Measurements from ENCODE around the gene AUH.

Gene AUH

DNA sequence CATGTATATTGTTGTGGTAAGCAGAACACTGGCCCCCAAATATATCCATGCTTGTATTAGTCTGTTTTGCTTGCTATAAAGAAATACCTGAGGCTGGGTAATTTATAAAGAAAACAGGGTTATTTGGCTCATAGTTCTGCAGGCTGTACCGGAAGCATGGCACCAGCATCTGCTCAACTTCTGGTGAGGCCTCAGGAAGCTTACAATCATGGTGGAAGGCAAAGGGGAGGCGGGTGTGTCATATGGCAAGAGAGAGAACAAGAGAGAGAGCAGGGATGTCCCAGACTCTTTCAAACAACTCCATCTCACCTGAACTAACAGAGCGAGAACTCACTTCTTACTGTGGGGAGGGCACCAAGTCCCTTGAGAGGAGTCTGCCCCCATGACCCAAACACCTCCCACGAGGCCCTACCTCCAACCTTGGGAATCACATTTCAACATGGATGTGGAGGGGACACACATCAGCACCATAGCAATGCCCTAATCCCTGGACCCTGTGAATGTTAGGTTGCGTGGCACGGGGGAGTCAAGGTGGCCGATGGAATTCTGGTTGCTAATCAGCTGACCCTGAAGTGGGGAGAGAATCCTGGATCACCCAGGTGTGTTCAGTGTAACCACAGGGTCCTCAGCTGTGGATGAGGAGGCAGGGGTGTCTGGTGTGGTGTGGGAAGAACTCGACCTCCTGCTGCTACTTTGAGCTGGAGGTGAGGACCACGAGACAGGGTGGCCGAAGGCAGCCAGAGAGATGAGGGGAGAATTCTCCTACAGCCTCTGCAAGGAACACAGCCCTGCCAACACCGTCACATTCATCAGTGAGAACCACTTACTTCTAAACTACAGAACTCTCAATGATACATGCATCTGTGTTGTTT lies 172.8 kb downstream of the AUH start:
- DNase-seq, result no peak
- no peak overlapping the region for H3K27ac ChIP-seq (ENCODE audit: insufficient read depth, low read length, poor library complexity, severe bottlenecking)
- H3K9me3 ChIP-seq (ENCODE audit: control insufficient read depth, low read length), result no peaks in the 10 kb centered on the region
- H3K36me3 ChIP-seq (ENCODE audit: control insufficient read depth, insufficient read depth, low read length), result no peaks in the 10 kb centered on the region
- peaks cover 3% of the 10 kb centered on the region for H3K4me1 ChIP-seq (ENCODE audit: control insufficient read depth, insufficient read depth, low read length, poor library complexity, severe bottlenecking)
- no peak overlapping the region for H3K4me3 ChIP-seq (ENCODE audit: insufficient read depth, low read depth, low read length, poor library complexity, severe bottlenecking)
- H3K27me3 ChIP-seq (replicated peaks; ENCODE audit: control insufficient read depth, insufficient read depth, low read length, poor library complexity, severe bottlenecking), result no peaks in the 10 kb centered on the region

DNA sequence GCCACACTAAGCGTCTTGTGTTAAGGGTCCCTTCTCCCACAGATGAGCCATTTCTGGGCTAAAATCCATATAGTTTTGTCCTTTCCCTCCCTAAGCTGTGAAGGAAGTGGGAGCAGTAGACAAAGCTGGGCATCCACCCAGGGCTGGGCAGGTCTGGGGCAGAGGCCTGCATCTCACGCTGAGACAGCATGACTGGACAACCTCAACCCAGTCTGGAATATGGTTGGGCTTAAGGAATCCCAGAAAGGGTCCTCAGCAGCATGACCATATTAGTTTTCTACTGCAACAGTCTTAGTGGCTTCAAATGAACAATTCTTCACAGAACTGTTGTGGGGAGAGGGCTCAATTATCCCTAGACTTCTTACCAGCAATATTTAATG lies 173.8 kb downstream of the AUH start:
- no peak for DNase-seq
- H3K9me3 ChIP-seq (ENCODE audit: control insufficient read depth, low read length), result no peaks in the 10 kb centered on the region
- H3K4me1 ChIP-seq (ENCODE audit: control insufficient read depth, insufficient read depth, low read length, poor library complexity, severe bottlenecking), result peaks cover under 1% of the 10 kb centered on the region
- H3K27ac ChIP-seq (ENCODE audit: insufficient read depth, low read length, poor library complexity, severe bottlenecking), result no peak overlapping the region
- H3K36me3 ChIP-seq (ENCODE audit: control insufficient read depth, insufficient read depth, low read length), result no peaks in the 10 kb centered on the region
- no peak overlapping the region for H3K4me3 ChIP-seq (ENCODE audit: insufficient read depth, low read depth, low read length, poor library complexity, severe bottlenecking)
- H3K27me3 ChIP-seq (replicated peaks; ENCODE audit: control insufficient read depth, insufficient read depth, low read length, poor library complexity, severe bottlenecking), result no peaks in the 10 kb centered on the region

DNA sequence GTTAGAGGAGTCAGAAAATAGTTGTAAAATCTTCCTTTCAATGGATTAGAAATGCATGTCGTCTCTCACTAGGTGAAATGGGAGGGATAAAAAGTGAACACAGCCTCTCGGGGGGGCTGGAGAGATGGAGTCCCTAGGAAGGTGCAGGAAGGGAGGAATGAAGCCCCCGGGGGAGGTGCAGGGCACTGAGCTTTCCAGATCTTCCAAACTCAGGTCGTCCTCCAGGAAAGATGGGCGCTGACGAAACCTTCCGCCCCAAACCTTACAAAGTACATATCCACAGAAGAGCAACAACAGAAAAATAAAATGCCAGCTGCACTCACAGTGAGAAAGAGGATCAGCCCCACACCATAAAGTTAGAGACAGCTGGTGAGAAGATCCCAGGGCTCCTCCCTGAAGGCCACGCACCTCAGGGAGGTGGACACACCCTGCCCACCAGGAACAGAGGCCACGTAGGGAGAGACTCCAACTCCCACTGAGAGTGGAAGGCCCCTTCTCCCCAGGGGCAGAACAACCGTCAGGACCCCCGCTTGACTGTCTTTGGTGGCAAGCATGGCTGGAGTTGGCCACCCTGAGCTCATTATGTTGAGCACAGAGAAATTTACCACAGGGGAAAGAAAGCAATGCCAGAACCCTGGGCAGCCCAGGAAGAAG lies 174.3 kb downstream of the AUH start:
- no peaks in the 10 kb centered on the region for H3K9me3 ChIP-seq (ENCODE audit: control insufficient read depth, low read length)
- DNase-seq, result no peak
- no peaks in the 10 kb centered on the region for H3K27me3 ChIP-seq (replicated peaks; ENCODE audit: control insufficient read depth, insufficient read depth, low read length, poor library complexity, severe bottlenecking)
- no peak overlapping the region for H3K27ac ChIP-seq (ENCODE audit: insufficient read depth, low read length, poor library complexity, severe bottlenecking)
- no peaks in the 10 kb centered on the region for H3K36me3 ChIP-seq (ENCODE audit: control insufficient read depth, insufficient read depth, low read length)
- H3K4me1 ChIP-seq (ENCODE audit: control insufficient read depth, insufficient read depth, low read length, poor library complexity, severe bottlenecking), result no peaks in the 10 kb centered on the region
- no peak overlapping the region for H3K4me3 ChIP-seq (ENCODE audit: insufficient read depth, low read depth, low read length, poor library complexity, severe bottlenecking)

DNA sequence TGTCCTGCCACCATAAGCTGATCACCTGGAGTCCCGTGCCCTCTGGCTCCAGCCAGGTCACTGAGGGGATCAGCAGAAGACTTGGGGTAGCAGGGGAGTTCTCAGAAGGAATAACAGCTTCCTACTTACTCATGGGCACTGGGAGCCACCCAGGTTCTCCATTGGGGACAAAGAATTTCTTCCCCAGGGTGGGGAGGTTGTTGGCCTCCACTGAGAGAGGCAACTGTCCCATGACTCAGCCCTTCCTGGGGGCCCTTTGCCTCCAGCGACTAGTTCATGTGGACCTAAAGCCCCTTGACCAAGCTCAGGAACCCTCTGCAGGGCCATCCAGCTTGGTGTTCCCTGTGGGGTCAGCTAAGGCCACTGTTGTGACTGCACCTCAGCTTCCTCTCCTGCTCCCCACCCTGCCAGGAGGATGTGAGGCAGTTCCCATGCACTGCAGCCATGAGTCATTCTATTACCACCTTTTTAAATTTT lies 175.0 kb downstream of the AUH start:
- Histone ChIP-seq H3K27ac (ENCODE audit: insufficient read depth, low read length, poor library complexity, severe bottlenecking) (no peak overlapping the region), H3K27me3 (replicated peaks; ENCODE audit: control insufficient read depth, insufficient read depth, low read length, poor library complexity, severe bottlenecking) (no peaks in the 10 kb centered on the region), H3K4me3 (ENCODE audit: insufficient read depth, low read depth, low read length, poor library complexity, severe bottlenecking) (no peak overlapping the region), H3K9me3 (ENCODE audit: control insufficient read depth, low read length) (no peaks in the 10 kb centered on the region), H3K36me3 (ENCODE audit: control insufficient read depth, insufficient read depth, low read length) (no peaks in the 10 kb centered on the region), H3K4me1 (ENCODE audit: control insufficient read depth, insufficient read depth, low read length, poor library complexity, severe bottlenecking) (no peaks in the 10 kb centered on the region)
- DNase-seq, result no peak

DNA sequence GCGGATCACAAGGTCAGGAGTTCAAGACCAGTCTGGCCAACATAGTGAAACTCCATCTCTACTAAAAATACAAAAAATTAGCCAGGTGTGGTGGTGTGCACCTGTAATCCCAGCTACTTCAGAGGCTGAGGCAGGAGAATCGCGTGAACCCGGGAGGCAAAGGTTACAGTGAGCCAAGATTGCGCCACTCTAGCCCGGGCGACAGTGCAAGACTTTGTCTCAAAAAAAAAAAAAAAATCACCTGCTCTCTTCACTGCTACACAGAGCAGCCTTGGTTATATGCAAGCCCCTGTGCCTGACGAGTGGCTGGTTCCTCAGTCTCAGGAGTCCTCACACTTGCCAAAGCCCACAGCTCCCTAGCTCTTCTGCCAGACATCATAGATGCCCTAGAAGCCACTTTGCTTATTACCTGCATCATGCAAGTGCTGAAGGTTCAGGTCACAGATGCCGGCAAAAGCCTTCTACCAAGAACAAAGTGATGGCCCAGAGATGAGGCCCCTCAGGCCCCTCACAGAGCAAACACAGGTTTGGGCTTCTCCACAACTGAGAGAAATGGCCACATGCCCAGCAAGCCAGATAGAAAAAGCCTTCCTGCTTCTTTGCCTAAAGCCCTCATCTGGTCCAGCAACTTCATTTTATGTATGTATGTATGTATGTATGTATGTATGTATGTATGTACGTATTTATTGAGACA lies 176.4 kb downstream of the AUH start:
- no peak overlapping the region for H3K4me3 ChIP-seq (ENCODE audit: insufficient read depth, low read depth, low read length, poor library complexity, severe bottlenecking)
- H3K27ac ChIP-seq (ENCODE audit: insufficient read depth, low read length, poor library complexity, severe bottlenecking), result no peak overlapping the region
- no peaks in the 10 kb centered on the region for H3K4me1 ChIP-seq (ENCODE audit: control insufficient read depth, insufficient read depth, low read length, poor library complexity, severe bottlenecking)
- no peaks in the 10 kb centered on the region for H3K9me3 ChIP-seq (ENCODE audit: control insufficient read depth, low read length)
- no peaks in the 10 kb centered on the region for H3K36me3 ChIP-seq (ENCODE audit: control insufficient read depth, insufficient read depth, low read length)
- no peak for DNase-seq
- H3K27me3 ChIP-seq (replicated peaks; ENCODE audit: control insufficient read depth, insufficient read depth, low read length, poor library complexity, severe bottlenecking), result no peaks in the 10 kb centered on the region

DNA sequence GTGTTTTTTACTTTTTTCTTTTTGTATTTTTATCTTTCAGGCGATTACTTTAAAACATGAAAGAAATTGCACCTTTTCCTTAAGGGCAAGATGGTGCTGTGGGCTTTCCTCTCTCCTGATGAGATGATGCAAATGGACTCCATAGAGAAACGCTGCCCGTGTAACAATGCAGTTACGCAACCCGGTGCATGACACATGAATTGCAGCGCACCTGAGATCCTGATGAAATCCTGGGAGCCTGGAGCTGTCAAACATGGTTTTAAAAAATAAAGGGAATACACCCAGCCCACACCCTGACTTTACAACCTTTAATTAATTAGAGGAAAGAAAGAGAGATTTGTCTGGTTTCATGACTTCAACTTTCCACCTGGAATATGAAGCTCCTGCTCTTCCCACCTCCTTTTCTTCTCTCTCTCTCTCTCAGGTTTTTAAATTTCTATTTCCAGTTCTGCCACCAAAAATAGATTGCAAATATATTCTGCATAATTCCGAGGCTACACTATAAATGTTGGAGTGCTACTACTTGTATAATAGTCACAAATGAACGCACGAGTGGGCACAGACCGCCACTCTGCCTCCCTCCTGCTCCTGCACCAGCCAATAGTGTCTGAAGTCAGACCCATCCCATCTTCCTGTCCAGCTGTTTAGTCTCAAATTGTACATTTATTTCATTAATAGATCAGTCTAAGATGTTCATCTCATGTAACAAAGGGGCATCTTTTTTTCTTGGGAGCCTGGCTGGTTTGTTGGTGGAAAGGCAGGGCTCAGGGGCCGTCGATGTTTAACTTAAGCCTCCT lies 179.1 kb downstream of the AUH start:
- no peaks in the 10 kb centered on the region for H3K36me3 ChIP-seq (ENCODE audit: control insufficient read depth, insufficient read depth, low read length)
- no peak overlapping the region for H3K4me3 ChIP-seq (ENCODE audit: insufficient read depth, low read depth, low read length, poor library complexity, severe bottlenecking)
- H3K4me1 ChIP-seq (ENCODE audit: control insufficient read depth, insufficient read depth, low read length, poor library complexity, severe bottlenecking), result peaks cover 5% of the 10 kb centered on the region
- H3K9me3 ChIP-seq (ENCODE audit: control insufficient read depth, low read length), result no peaks in the 10 kb centered on the region
- no peak for DNase-seq
- H3K27ac ChIP-seq (ENCODE audit: insufficient read depth, low read length, poor library complexity, severe bottlenecking), result no peak overlapping the region
- H3K27me3 ChIP-seq (replicated peaks; ENCODE audit: control insufficient read depth, insufficient read depth, low read length, poor library complexity, severe bottlenecking), result no peaks in the 10 kb centered on the region

DNA sequence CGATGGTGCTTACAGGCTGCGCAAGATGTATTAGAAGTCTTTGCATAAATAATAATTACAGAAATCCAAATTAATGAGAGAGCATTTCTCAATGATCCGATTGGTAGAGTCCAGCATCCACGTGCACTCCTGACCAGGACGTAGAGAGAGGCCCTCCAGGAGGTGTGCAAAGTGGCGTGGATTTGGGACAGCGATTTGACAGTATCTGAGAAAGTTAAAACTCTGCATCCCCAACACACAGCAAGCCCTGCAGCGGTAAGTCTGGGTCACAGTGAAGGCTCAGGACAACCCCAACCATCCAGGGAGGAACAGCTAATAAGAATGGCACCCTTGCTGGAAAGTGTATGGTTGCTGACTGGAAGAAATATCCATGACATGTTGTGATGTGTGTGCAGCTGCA lies 180.2 kb downstream of the AUH start:
- H3K4me1 ChIP-seq (ENCODE audit: control insufficient read depth, insufficient read depth, low read length, poor library complexity, severe bottlenecking), result peaks cover 8% of the 10 kb centered on the region
- no peaks in the 10 kb centered on the region for H3K9me3 ChIP-seq (ENCODE audit: control insufficient read depth, low read length)
- no peak overlapping the region for H3K27ac ChIP-seq (ENCODE audit: insufficient read depth, low read length, poor library complexity, severe bottlenecking)
- no peak overlapping the region for H3K4me3 ChIP-seq (ENCODE audit: insufficient read depth, low read depth, low read length, poor library complexity, severe bottlenecking)
- H3K27me3 ChIP-seq (replicated peaks; ENCODE audit: control insufficient read depth, insufficient read depth, low read length, poor library complexity, severe bottlenecking), result no peaks in the 10 kb centered on the region
- no peaks in the 10 kb centered on the region for H3K36me3 ChIP-seq (ENCODE audit: control insufficient read depth, insufficient read depth, low read length)
- no peak for DNase-seq

DNA sequence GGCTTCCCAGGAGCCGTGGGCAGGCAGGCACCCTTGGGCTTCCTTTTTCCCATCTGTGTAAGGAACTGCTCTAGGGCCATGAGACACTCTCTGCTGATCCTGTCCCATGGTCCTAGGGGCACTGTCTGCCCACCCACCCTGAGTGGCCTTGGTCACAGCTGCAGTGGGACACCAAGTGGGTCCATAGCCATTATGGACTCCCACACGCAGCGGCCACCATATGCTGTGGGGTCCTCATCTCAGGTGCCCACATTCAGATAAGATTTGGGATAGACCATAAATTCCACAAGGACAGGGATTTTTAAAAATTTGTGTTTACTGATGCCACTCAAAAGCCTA lies 180.8 kb downstream of the AUH start:
- Histone ChIP-seq H3K27ac (ENCODE audit: insufficient read depth, low read length, poor library complexity, severe bottlenecking) (no peak overlapping the region), H3K27me3 (replicated peaks; ENCODE audit: control insufficient read depth, insufficient read depth, low read length, poor library complexity, severe bottlenecking) (no peaks in the 10 kb centered on the region), H3K4me3 (ENCODE audit: insufficient read depth, low read depth, low read length, poor library complexity, severe bottlenecking) (no peak overlapping the region), H3K9me3 (ENCODE audit: control insufficient read depth, low read length) (no peaks in the 10 kb centered on the region), H3K36me3 (ENCODE audit: control insufficient read depth, insufficient read depth, low read length) (no peaks in the 10 kb centered on the region), H3K4me1 (ENCODE audit: control insufficient read depth, insufficient read depth, low read length, poor library complexity, severe bottlenecking) (peaks cover 8% of the 10 kb centered on the region)
- no peak for DNase-seq

DNA sequence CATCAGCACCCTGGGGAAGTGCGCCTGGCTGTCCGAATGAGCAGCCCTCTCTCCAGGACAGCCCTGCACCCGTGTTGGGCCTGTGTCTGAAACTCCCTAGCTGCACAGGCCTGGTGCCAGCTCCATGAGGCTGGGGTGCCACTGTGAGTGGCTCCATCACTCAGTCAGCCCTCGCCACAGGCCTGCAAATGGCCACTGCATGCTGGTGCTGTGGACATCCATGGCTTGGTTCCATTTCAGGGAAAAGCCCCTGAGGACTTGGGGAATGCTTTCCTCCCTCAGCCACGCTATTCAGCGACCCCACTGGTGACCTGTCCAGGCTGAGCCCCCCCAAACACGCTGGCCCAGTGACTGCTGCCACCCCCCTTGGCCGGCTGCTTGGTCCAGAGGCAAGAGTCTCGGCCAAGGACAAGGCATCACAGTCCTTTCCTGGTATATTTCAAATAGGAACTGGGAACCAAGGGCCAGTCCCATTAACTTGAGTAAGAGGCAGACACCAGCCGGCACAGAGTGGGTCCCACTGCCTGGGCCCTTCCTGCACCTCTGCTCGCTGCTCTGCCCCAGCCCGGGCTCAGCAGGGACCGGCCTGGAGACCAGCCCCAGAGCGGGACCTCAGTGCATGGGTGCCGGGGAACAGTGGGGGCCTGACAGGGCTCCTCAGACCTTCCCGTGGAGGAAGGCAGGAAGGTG lies 181.3 kb downstream of the AUH start:
- no peaks in the 10 kb centered on the region for H3K27me3 ChIP-seq (replicated peaks; ENCODE audit: control insufficient read depth, insufficient read depth, low read length, poor library complexity, severe bottlenecking)
- peaks cover 8% of the 10 kb centered on the region for H3K4me1 ChIP-seq (ENCODE audit: control insufficient read depth, insufficient read depth, low read length, poor library complexity, severe bottlenecking)
- no peak for DNase-seq
- H3K9me3 ChIP-seq (ENCODE audit: control insufficient read depth, low read length), result no peaks in the 10 kb centered on the region
- no peaks in the 10 kb centered on the region for H3K36me3 ChIP-seq (ENCODE audit: control insufficient read depth, insufficient read depth, low read length)
- no peak overlapping the region for H3K27ac ChIP-seq (ENCODE audit: insufficient read depth, low read length, poor library complexity, severe bottlenecking)
- no peak overlapping the region for H3K4me3 ChIP-seq (ENCODE audit: insufficient read depth, low read depth, low read length, poor library complexity, severe bottlenecking)

Measured in effector memory CD4-positive, alpha-beta T cell (primary cell).